ENCODE data around the gene ARPP19. TPM values are rescaled to one million over a fixed set of nuclear protein-coding genes. Genes with fewer than 3 reads are reported as not detected.

ARPP19 gene
- total and polyA plus RNA-seq, 2 of the 4 experiments (the other 2 are of a cell fraction): 33.4 to 65.2 TPM

DNA sequence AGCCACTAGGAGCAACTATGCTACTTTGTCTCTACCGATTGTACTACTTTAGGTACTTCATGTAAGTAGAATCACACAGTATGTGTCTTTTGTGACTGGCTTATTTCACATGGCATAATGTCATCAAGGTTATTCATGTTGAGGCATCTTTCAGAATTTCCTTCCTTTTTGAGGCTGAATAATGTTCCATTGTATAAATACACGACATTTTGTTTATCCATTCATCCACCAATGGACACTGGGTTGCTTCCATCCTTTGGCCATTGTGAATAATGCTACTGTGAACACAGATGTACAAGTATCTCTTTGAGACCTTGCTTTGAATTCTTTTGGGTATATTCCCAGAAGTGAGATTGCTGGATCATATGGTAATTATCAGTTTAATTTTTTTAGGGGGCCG is 69.3 kb downstream of the ARPP19 start:
- no peak overlapping the region for H2BK15ac ChIP-seq (ENCODE audit: low read depth, low read length)
- no CpG with 5 or more reads among the region's 3 CpGs for WGBS, 2 experiments (ENCODE audit: extremely low coverage in 2 of 2, insufficient read length in 1 of 2)
- peaks cover 9% of the 10 kb centered on the region for H3K9me1 ChIP-seq (ENCODE audit: insufficient read depth, low read length)
- no peak overlapping the region for H4K91ac ChIP-seq (ENCODE audit: insufficient read depth, low read depth, low read length)
- BruUV-seq (replicated peaks): no TSS peak
- no peak overlapping the region for H3K14ac ChIP-seq (replicated peaks; ENCODE audit: low read depth, low read length)
- no peak overlapping the region for H3K4me3 ChIP-seq (ENCODE audit: insufficient read depth, low read depth, low read length)
- H3K4me2 ChIP-seq (ENCODE audit: low read depth, low read length): no peak overlapping the region
- no peak overlapping the region for H3K56ac ChIP-seq (ENCODE audit: extremely low read depth, insufficient read depth, low read length)
- H3K4ac ChIP-seq (ENCODE audit: low read depth, low read length): no peak overlapping the region
- H3K36me3 ChIP-seq (ENCODE audit: control insufficient read depth, insufficient read depth, low read length): no peaks in the 10 kb centered on the region
- H3K18ac ChIP-seq (ENCODE audit: low read depth, low read length): no peak overlapping the region
- no peak overlapping the region for H3K23ac ChIP-seq (ENCODE audit: low read depth, low read length)
- no peak overlapping the region for H2BK120ac ChIP-seq (ENCODE audit: low read depth, low read length)
- no peak overlapping the region for H3K27ac ChIP-seq (ENCODE audit: insufficient read depth, low read length)
- CTCF ChIA-PET: no interaction called here
- no peak overlapping the region for H2BK20ac ChIP-seq (ENCODE audit: low read depth, low read length)
- no peak overlapping the region for H2AK9ac ChIP-seq (replicated peaks; ENCODE audit: low read depth, low read length, poor library complexity)
- ATAC-seq (ENCODE audit: low read depth) (no peak), DNase-seq (no peak)
- TF ChIP-seq SMC3 (IDR thresholded peaks at IDR 0.05; ENCODE audit: low read depth, low read length): no peak
- TF ChIP-seq BHLHE40 (IDR thresholded peaks at IDR 0.05; ENCODE audit: low read depth, low read length): no peak
- no peak for TF ChIP-seq RCOR1 (IDR thresholded peaks at IDR 0.05; ENCODE audit: insufficient replicate concordance, low read length)
- no peak for TF ChIP-seq RFX5 (IDR thresholded peaks at IDR 0.05; ENCODE audit: low read depth, low read length)
- TF ChIP-seq MAFK (IDR thresholded peaks at IDR 0.05; ENCODE audit: low read depth, low read length): no peak
- no peak for TF ChIP-seq FOS (IDR thresholded peaks at IDR 0.05; ENCODE audit: low read depth, low read length)
- no peak for TF ChIP-seq RAD21 (IDR thresholded peaks at IDR 0.05; ENCODE audit: low read length)
- TF ChIP-seq, protein P1, sequence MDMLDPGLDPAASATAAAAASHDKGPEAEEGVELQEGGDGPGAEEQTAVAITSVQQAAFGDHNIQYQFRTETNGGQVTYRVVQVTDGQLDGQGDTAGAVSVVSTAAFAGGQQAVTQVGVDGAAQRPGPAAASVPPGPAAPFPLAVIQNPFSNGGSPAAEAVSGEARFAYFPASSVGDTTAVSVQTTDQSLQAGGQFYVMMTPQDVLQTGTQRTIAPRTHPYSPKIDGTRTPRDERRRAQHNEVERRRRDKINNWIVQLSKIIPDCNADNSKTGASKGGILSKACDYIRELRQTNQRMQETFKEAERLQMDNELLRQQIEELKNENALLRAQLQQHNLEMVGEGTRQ (IDR thresholded peaks at IDR 0.05; ENCODE audit: low read depth, low read length): no peak
- TF ChIP-seq POLR2A (IDR thresholded peaks at IDR 0.05; ENCODE audit: low read depth, low read length): no peak
- no peak for TF ChIP-seq NFE2L2 (IDR thresholded peaks at IDR 0.05; ENCODE audit: low read depth, low read length)
- TF ChIP-seq, protein P2, sequence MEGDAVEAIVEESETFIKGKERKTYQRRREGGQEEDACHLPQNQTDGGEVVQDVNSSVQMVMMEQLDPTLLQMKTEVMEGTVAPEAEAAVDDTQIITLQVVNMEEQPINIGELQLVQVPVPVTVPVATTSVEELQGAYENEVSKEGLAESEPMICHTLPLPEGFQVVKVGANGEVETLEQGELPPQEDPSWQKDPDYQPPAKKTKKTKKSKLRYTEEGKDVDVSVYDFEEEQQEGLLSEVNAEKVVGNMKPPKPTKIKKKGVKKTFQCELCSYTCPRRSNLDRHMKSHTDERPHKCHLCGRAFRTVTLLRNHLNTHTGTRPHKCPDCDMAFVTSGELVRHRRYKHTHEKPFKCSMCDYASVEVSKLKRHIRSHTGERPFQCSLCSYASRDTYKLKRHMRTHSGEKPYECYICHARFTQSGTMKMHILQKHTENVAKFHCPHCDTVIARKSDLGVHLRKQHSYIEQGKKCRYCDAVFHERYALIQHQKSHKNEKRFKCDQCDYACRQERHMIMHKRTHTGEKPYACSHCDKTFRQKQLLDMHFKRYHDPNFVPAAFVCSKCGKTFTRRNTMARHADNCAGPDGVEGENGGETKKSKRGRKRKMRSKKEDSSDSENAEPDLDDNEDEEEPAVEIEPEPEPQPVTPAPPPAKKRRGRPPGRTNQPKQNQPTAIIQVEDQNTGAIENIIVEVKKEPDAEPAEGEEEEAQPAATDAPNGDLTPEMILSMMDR (conservative IDR thresholded peaks at IDR 0.05; ENCODE audit: low read depth, low read length): no peak
- H2AFZ ChIP-seq (replicated peaks; ENCODE audit: low read length, poor library complexity): no peak overlapping the region
- no peak overlapping the region for H3K9ac ChIP-seq (ENCODE audit: low read depth, low read length)
- H4K8ac ChIP-seq (ENCODE audit: low read depth in 2 of 2, low read length in 2 of 2): no peak overlapping the region
- intact Hi-C loops (cut with micrococcal nuclease): loop anchor here (2.0 kb wide), 1 partner anchor 481 kb away; the partner anchor contains the start of gene MAPK6
- H2AK5ac ChIP-seq (ENCODE audit: low read depth, low read length): no peak overlapping the region
- peaks cover 7 to 34% of the 10 kb centered on the region in 2 experiments; a peak in 3 of 4 replicates for H3K79me1 ChIP-seq (ENCODE audit: low read depth in 1 of 2, low read length in 2 of 2)
- no peak overlapping the region for H4K5ac ChIP-seq (ENCODE audit: low read depth, low read length)
- H3K9me3 ChIP-seq (ENCODE audit: control insufficient read depth, insufficient read depth, low read length): no peaks in the 10 kb centered on the region
- in situ Hi-C loops (cut with MboI; ENCODE audit: low sequenced_read_pairs): no loop called here
- POLR2A ChIA-PET (ENCODE audit: unreplicated experiment): no interaction called here
- dilution Hi-C loops (cut with HindIII; ENCODE audit: low sequenced_read_pairs, unreplicated experiment): no loop called here
- H2BK5ac ChIP-seq (ENCODE audit: low read depth, low read length, poor library complexity, severe bottlenecking): no peak overlapping the region
- no peaks in the 10 kb centered on the region for H3K27me3 ChIP-seq (ENCODE audit: control insufficient read depth, insufficient read depth, low read length)
- H4K20me1 ChIP-seq (ENCODE audit: insufficient read depth, low read length): peaks cover 10% of the 10 kb centered on the region; the same call in 1 of the 2 replicates
- H3K4me1 ChIP-seq (ENCODE audit: control insufficient read depth, insufficient read depth, low read length): peaks cover 5% of the 10 kb centered on the region

Measured in IMR-90 (cell line).